B cell (primary cell): Measurements from ENCODE around the gene SIK3.

Source experiments
- CTCF ChIP-seq: fragments of 200-600 bp; IDR thresholded peaks from one replicate; pipeline ENCODE4 v1.8.0; 2022; ENCODE audit warnings: antibody characterized with exemption, mild to moderate bottlenecking
- EZH2 ChIP-seq: IDR thresholded peaks from 2 replicates; pipeline ENCODE4 v1.6.1; 2012; ENCODE audit warnings: borderline replicate concordance, low read depth, mild to moderate bottlenecking, moderate library complexity, low read length; ENCODE audit not compliant: insufficient read depth, poor library complexity, severe bottlenecking

- TF ChIP-seq CTCF (no peak), EZH2 (no peak)
These were observed 98.1 kb downstream of the SIK3 start for GRCh38 chr11:117000014-117000737.
